ENCODE results near the gene CDH20. TPM values are rescaled to one million over a fixed set of nuclear protein-coding genes. Genes with fewer than 3 reads are reported as not detected.
A peak's percentile ranks its signal among the peaks of the same experiment; 100 is the strongest.

The CDH20 gene
- total and polyA plus RNA-seq, 3 experiments from 2014 or later = 0.11 to 0.13 TPM; not detected in 1

- Mint-ChIP-seq H3K27me3 (peaks cover 17 to 26% of the 10 kb centered on the region in 2 donors), H3K4me3 (peak overlapping the region in 1 of 7 donors; percentile 58), H3K4me1 (no peaks in the 10 kb centered on the region), H3K36me3 (no peaks in the 10 kb centered on the region), H3K9me3 (peaks cover 2 to 10% (median 6%) of the 10 kb centered on the region in 5 donors), H3K27ac (no peak overlapping the region)
- Histone ChIP-seq H3K27me3 (ENCODE audit: insufficient read depth, low read length, poor library complexity, severe bottlenecking) (no peaks in the 10 kb centered on the region), H3K9me3 (ENCODE audit: low read length) (no peaks in the 10 kb centered on the region), H3K36me3 (ENCODE audit: insufficient read depth, low read length) (no peaks in the 10 kb centered on the region), H3K27ac (ENCODE audit: low read depth, low read length) (no peak overlapping the region), H3K4me1 (ENCODE audit: insufficient read depth, low read length) (no peaks in the 10 kb centered on the region), H3K4me3 (ENCODE audit: low read length) (no peak overlapping the region)
- POLR2A ChIA-PET = no interaction called here
- DNase-seq = no peak
- CTCF ChIA-PET = no interaction called here
Observed at GRCh38 chr18:61334951-61335683, 1.9 kb downstream of the CDH20 start.

- no peak overlapping the region for H3K4me3 ChIP-seq (ENCODE audit: low read length)
- CTCF ChIA-PET = interaction anchor here (0.7 kb wide), 1 partner anchor 47 kb away, joined by 3 read pairs; no protein-coding TSS in a partner anchor
- no peaks in the 10 kb centered on the region for H3K36me3 Mint-ChIP-seq
- no peaks in the 10 kb centered on the region for H3K36me3 ChIP-seq (ENCODE audit: insufficient read depth, low read length)
- POLR2A ChIA-PET = no interaction called here
- H3K27ac ChIP-seq (ENCODE audit: low read depth, low read length) = no peak overlapping the region
- no peaks in the 10 kb centered on the region for H3K4me1 ChIP-seq (ENCODE audit: insufficient read depth, low read length)
- DNase-seq = no peak
- no peaks in the 10 kb centered on the region for H3K9me3 ChIP-seq (ENCODE audit: low read length)
- peak overlapping the region in 2 of 7 donors; percentile 58 to 60 for H3K4me3 Mint-ChIP-seq
- no peak overlapping the region for H3K27ac Mint-ChIP-seq
- H3K27me3 ChIP-seq (ENCODE audit: insufficient read depth, low read length, poor library complexity, severe bottlenecking) = no peaks in the 10 kb centered on the region
- no peaks in the 10 kb centered on the region for H3K4me1 Mint-ChIP-seq
- H3K9me3 Mint-ChIP-seq = peaks cover 2 to 10% (median 4%) of the 10 kb centered on the region in 5 donors
- peaks cover 17 to 26% of the 10 kb centered on the region in 2 donors for H3K27me3 Mint-ChIP-seq
Observed at GRCh38 chr18:61335684-61336555, 2.7 kb downstream of the CDH20 start.

GRCh38 chr18:61336766-61337165 lies 3.5 kb downstream of the CDH20 start:
- Histone ChIP-seq H3K4me1 (ENCODE audit: insufficient read depth, low read length) (no peaks in the 10 kb centered on the region), H3K27ac (ENCODE audit: low read depth, low read length) (no peak overlapping the region), H3K36me3 (ENCODE audit: insufficient read depth, low read length) (no peaks in the 10 kb centered on the region), H3K4me3 (ENCODE audit: low read length) (no peak overlapping the region), H3K27me3 (ENCODE audit: insufficient read depth, low read length, poor library complexity, severe bottlenecking) (no peaks in the 10 kb centered on the region), H3K9me3 (ENCODE audit: low read length) (no peaks in the 10 kb centered on the region)
- no peak for DNase-seq
- H3K27ac Mint-ChIP-seq = peak overlapping the region in 1 of 8 donors; percentile 60
- CTCF ChIA-PET = interaction anchor here (0.7 kb wide), 1 partner anchor 46 kb away, joined by 3 read pairs; no protein-coding TSS in a partner anchor
- POLR2A ChIA-PET = no interaction called here
- peaks cover 17 to 26% of the 10 kb centered on the region in 2 donors for H3K27me3 Mint-ChIP-seq
- H3K36me3 Mint-ChIP-seq = no peaks in the 10 kb centered on the region
- peak overlapping the region in 1 of 7 donors; percentile 10 for H3K4me3 Mint-ChIP-seq
- H3K9me3 Mint-ChIP-seq = peaks cover under 1 to 10% (median 4%) of the 10 kb centered on the region in 5 donors
- no peaks in the 10 kb centered on the region for H3K4me1 Mint-ChIP-seq

GRCh38 chr18:61337527-61337926 lies 4.3 kb downstream of the CDH20 start:
- H3K9me3 ChIP-seq (ENCODE audit: low read length) = no peaks in the 10 kb centered on the region
- H3K4me3 ChIP-seq (ENCODE audit: low read length) = no peak overlapping the region
- H3K4me3 Mint-ChIP-seq = no peak overlapping the region
- H3K27me3 ChIP-seq (ENCODE audit: insufficient read depth, low read length, poor library complexity, severe bottlenecking) = no peaks in the 10 kb centered on the region
- no peaks in the 10 kb centered on the region for H3K4me1 ChIP-seq (ENCODE audit: insufficient read depth, low read length)
- DNase-seq = no peak
- H3K4me1 Mint-ChIP-seq = no peaks in the 10 kb centered on the region
- H3K36me3 Mint-ChIP-seq = no peaks in the 10 kb centered on the region
- H3K27me3 Mint-ChIP-seq = peaks cover 14 to 22% of the 10 kb centered on the region in 2 donors
- H3K27ac ChIP-seq (ENCODE audit: low read depth, low read length) = no peak overlapping the region
- ChIA-PET POLR2A (no interaction called here), CTCF (no interaction called here)
- no peak overlapping the region for H3K27ac Mint-ChIP-seq
- H3K9me3 Mint-ChIP-seq = peaks cover 0 to 10% (median 2%) of the 10 kb centered on the region in 5 donors
- H3K36me3 ChIP-seq (ENCODE audit: insufficient read depth, low read length) = no peaks in the 10 kb centered on the region

- H3K4me3 ChIP-seq (ENCODE audit: low read length) = no peak overlapping the region
- no peaks in the 10 kb centered on the region for H3K9me3 ChIP-seq (ENCODE audit: low read length)
- no peaks in the 10 kb centered on the region for H3K4me1 ChIP-seq (ENCODE audit: insufficient read depth, low read length)
- no peaks in the 10 kb centered on the region for H3K36me3 Mint-ChIP-seq
- ChIA-PET CTCF (no interaction called here), POLR2A (no interaction called here)
- DNase-seq = no peak
- no peak overlapping the region for H3K27ac ChIP-seq (ENCODE audit: low read depth, low read length)
- peaks cover 0 to 10% (median 2%) of the 10 kb centered on the region in 5 donors for H3K9me3 Mint-ChIP-seq
- H3K4me1 Mint-ChIP-seq = no peaks in the 10 kb centered on the region
- no peak overlapping the region for H3K27ac Mint-ChIP-seq
- H3K27me3 Mint-ChIP-seq = peaks cover 5 to 6% of the 10 kb centered on the region in 2 donors
- H3K4me3 Mint-ChIP-seq = no peak overlapping the region
- H3K36me3 ChIP-seq (ENCODE audit: insufficient read depth, low read length) = no peaks in the 10 kb centered on the region
- H3K27me3 ChIP-seq (ENCODE audit: insufficient read depth, low read length, poor library complexity, severe bottlenecking) = no peaks in the 10 kb centered on the region
Observed at GRCh38 chr18:61340148-61340547, 6.9 kb downstream of the CDH20 start.

- H3K27me3 Mint-ChIP-seq = peaks cover 0 to 2% of the 10 kb centered on the region in 2 donors
- ChIA-PET CTCF (no interaction called here), POLR2A (no interaction called here)
- Histone ChIP-seq H3K36me3 (ENCODE audit: insufficient read depth, low read length) (no peaks in the 10 kb centered on the region), H3K9me3 (ENCODE audit: low read length) (no peaks in the 10 kb centered on the region), H3K27me3 (ENCODE audit: insufficient read depth, low read length, poor library complexity, severe bottlenecking) (no peaks in the 10 kb centered on the region), H3K4me1 (ENCODE audit: insufficient read depth, low read length) (no peaks in the 10 kb centered on the region), H3K4me3 (ENCODE audit: low read length) (no peak overlapping the region), H3K27ac (ENCODE audit: low read depth, low read length) (no peak overlapping the region)
- no peak overlapping the region for H3K27ac Mint-ChIP-seq
- no peaks in the 10 kb centered on the region for H3K36me3 Mint-ChIP-seq
- no peaks in the 10 kb centered on the region for H3K4me1 Mint-ChIP-seq
- DNase-seq = no peak
- peaks cover 0 to 4% (median 0%) of the 10 kb centered on the region in 5 donors for H3K9me3 Mint-ChIP-seq
- no peak overlapping the region for H3K4me3 Mint-ChIP-seq
Observed at GRCh38 chr18:61348230-61348629, 15.0 kb downstream of the CDH20 start.

- ChIA-PET POLR2A (no interaction called here), CTCF (no interaction called here)
- peaks cover 0 to 2% of the 10 kb centered on the region in 2 donors for H3K27me3 Mint-ChIP-seq
- no peaks in the 10 kb centered on the region for H3K36me3 Mint-ChIP-seq
- Histone ChIP-seq H3K9me3 (ENCODE audit: low read length) (no peaks in the 10 kb centered on the region), H3K27me3 (ENCODE audit: insufficient read depth, low read length, poor library complexity, severe bottlenecking) (no peaks in the 10 kb centered on the region), H3K4me3 (ENCODE audit: low read length) (no peak overlapping the region), H3K36me3 (ENCODE audit: insufficient read depth, low read length) (no peaks in the 10 kb centered on the region), H3K27ac (ENCODE audit: low read depth, low read length) (no peak overlapping the region), H3K4me1 (ENCODE audit: insufficient read depth, low read length) (no peaks in the 10 kb centered on the region)
- peak overlapping the region in 1 of 8 donors; percentile 36 for H3K27ac Mint-ChIP-seq
- no peak overlapping the region for H3K4me3 Mint-ChIP-seq
- H3K4me1 Mint-ChIP-seq = no peaks in the 10 kb centered on the region
- no peak for DNase-seq
- H3K9me3 Mint-ChIP-seq = peaks cover 0 to 4% (median 0%) of the 10 kb centered on the region in 5 donors
Observed at GRCh38 chr18:61350578-61350977, 17.3 kb downstream of the CDH20 start.

- no peaks in the 10 kb centered on the region for H3K27me3 ChIP-seq (ENCODE audit: insufficient read depth, low read length, poor library complexity, severe bottlenecking)
- no peaks in the 10 kb centered on the region for H3K27me3 Mint-ChIP-seq
- no peaks in the 10 kb centered on the region for H3K4me1 Mint-ChIP-seq
- H3K9me3 ChIP-seq (ENCODE audit: low read length) = no peaks in the 10 kb centered on the region
- POLR2A ChIA-PET = no interaction called here
- no peaks in the 10 kb centered on the region for H3K4me1 ChIP-seq (ENCODE audit: insufficient read depth, low read length)
- H3K36me3 Mint-ChIP-seq = no peaks in the 10 kb centered on the region
- CTCF ChIA-PET = no interaction called here
- DNase-seq = no peak
- no peak overlapping the region for H3K27ac Mint-ChIP-seq
- H3K27ac ChIP-seq (ENCODE audit: low read depth, low read length) = no peak overlapping the region
- no peaks in the 10 kb centered on the region for H3K36me3 ChIP-seq (ENCODE audit: insufficient read depth, low read length)
- no peak overlapping the region for H3K4me3 Mint-ChIP-seq
- no peak overlapping the region for H3K4me3 ChIP-seq (ENCODE audit: low read length)
- H3K9me3 Mint-ChIP-seq = peaks cover 0 to 4% (median 0%) of the 10 kb centered on the region in 5 donors
Observed at GRCh38 chr18:61352059-61352458, 18.8 kb downstream of the CDH20 start.
